ENCODE measurements around the gene CSTB.

GRCh38 chr21:43752758-43753438, 23.2 kb downstream of the CSTB start:
- TF ChIP-seq MAX (IDR thresholded peaks at IDR 0.05; ENCODE audit: low read depth, low read length) (no peak), POLR2A (IDR thresholded peaks at IDR 0.05; ENCODE audit: extremely low read depth, insufficient read length) (no peak), CTCF (IDR thresholded peaks at IDR 0.05; ENCODE audit: low read depth, low read length) (no peak)
